ENCODE data around the gene SNX32.

Gene SNX32

DNA sequence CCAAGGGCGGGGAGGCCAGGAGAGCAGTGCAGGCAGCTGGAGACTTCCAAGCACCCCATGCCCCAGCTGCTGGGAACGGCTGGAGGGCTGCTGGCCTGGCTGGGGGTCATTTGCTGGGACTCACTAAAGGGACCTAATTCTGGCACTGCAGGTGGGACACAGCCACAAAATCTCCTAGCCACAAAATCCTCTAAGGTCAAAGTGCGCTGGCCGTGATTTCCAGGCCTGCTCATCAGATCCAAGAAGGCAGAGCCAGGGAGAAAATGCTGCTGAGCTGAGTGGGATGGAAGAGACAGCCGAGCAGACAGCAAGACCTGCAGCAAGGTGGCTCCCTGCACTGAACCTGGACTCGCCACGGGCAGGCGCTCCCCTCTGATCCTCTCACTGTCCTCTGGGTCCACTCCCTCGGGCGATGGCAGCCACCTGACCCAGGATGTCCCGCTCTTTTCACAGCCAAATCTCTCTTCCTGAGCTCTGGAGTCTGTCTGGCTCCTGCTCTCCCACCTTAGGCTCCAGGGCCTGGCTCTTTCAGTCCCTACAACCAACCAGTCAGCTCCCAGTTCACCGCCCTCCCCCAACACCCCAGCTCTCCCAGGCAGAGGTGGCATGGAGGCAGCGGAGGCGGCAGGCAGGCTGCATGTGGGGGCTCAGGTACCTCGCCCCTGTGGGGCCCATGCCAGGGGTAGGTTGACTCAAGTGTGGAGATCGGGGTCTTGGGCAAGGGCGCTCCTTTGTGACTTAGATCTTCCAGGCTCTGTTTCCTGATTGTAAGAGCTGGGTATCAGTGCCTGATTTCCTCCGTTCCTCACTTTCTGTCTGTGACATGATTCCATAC lies 32.4 kb upstream of the SNX32 start:
- no peak for DNase-seq (ENCODE audit: extremely low read depth, low read depth)
- TF ChIP-seq CTCF (IDR thresholded peaks at IDR 0.05; ENCODE audit: low read depth, low read length, missing control alignments) = no peak
- H3K4me3 ChIP-seq (replicated peaks; ENCODE audit: low read depth, low read length) = no peak overlapping the region

DNA sequence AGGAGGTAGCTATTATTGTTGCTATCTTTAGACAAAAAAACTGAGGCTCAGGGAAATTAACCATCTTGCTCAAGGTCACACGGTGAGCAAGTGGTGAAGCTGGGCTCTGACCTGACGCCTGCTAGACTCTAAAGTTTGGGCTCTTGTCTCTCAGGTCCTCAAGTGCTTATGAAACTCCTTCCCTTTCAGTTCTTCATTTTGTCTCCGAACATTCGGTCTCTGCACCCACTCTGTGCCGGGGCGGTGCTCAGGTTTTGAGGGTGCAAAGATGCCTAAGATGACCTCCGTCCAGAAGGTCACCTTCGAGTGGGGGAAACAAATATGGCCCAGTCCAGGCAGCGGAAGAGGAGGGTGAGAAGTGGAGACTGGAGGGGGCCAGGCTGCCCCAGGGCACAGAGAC lies 30.9 kb upstream of the SNX32 start:
- H3K4me3 ChIP-seq (replicated peaks; ENCODE audit: low read depth, low read length) = no peak overlapping the region
- no peak for TF ChIP-seq CTCF (IDR thresholded peaks at IDR 0.05; ENCODE audit: low read depth, low read length, missing control alignments)
- no peak for DNase-seq (ENCODE audit: extremely low read depth, low read depth)

GRCh38 chr11:65803797-65804492 lies 29.8 kb upstream of the SNX32 start:
- TF ChIP-seq CTCF (IDR thresholded peaks at IDR 0.05; ENCODE audit: low read depth, low read length, missing control alignments) = no peak
- no peak overlapping the region for H3K4me3 ChIP-seq (replicated peaks; ENCODE audit: low read depth, low read length)
- no peak for DNase-seq (ENCODE audit: extremely low read depth, low read depth)

DNA sequence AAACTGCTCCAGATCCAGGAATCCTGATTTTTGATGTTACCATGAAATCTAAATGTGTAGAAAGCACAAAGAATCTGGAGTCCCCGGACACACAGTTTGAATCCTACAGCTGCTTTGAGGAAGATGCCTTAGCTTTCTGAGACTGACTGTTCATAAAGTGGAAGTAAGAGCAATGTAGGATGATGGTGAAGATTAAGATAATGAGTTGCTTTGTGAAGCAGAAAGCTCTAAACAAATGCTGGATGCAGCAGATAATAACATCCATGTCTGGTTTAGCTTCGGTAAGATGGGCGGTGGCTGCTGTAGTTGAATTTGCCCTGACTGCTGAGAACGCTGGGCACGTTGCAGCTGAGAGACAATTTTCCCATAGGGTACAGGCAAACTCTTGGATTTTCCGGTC lies 26.8 kb upstream of the SNX32 start:
- H3K4me3 ChIP-seq (replicated peaks; ENCODE audit: low read depth, low read length) = no peak overlapping the region
- no peak for TF ChIP-seq CTCF (IDR thresholded peaks at IDR 0.05; ENCODE audit: low read depth, low read length, missing control alignments)
- DNase-seq (ENCODE audit: extremely low read depth, low read depth) = no peak

DNA sequence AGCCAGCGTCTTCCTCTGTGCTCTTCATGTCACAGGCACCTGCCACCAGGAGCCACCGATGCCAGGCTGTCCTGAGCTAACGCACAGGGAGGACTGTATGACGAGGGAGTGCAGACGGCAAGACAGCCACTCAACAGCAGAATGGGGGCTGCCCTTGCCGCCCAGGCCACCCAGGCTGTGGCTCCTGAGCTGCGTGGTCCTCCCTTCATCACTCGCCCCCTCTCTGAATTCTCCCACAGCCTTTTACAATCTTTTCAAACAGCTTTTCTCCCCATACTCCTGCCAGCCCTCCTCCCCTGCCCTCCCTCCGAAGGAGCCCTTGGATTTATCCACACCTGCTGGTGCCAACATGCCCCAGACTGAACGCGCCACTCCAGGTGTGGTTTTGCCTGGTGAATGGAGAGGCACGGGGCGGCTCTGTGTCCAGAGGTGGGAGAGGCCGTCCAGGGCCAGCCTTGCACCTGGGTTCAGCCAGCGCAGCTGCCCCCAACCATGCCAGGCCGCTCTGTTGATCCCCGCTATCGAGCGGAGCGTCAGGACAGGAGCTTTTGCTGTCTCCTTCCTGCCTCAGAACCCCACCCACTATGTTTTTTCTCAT lies 24.9 kb upstream of the SNX32 start:
- H3K4me3 ChIP-seq (replicated peaks; ENCODE audit: low read depth, low read length) = no peak overlapping the region
- no peak for DNase-seq (ENCODE audit: extremely low read depth, low read depth)
- no peak for TF ChIP-seq CTCF (IDR thresholded peaks at IDR 0.05; ENCODE audit: low read depth, low read length, missing control alignments)

GRCh38 chr11:65809496-65809895 lies 24.3 kb upstream of the SNX32 start:
- H3K4me3 ChIP-seq (replicated peaks; ENCODE audit: low read depth, low read length) = no peak overlapping the region
- TF ChIP-seq CTCF (IDR thresholded peaks at IDR 0.05; ENCODE audit: low read depth, low read length, missing control alignments) = no peak
- DNase-seq (ENCODE audit: extremely low read depth, low read depth) = no peak
